ENCODE measurements around the gene CATSPERB. TPM values are rescaled to one million over a fixed set of nuclear protein-coding genes. Genes with fewer than 3 reads are reported as not detected.
"Not testable (repeated sequence)": the region's sequence is repeated elsewhere in the genome, so short reads cannot be mapped to it uniquely, and the experiment has no call there.

Gene CATSPERB
- total RNA-seq, 4 donors from 2014 or later = 0.11 to 2.9 (median 0.91) TPM

GRCh38 chr14:91745344-91745743 lies 13.5 kb upstream of the CATSPERB start:
- DNase-seq (ENCODE audit: extremely low spot score) = no peak
- Histone ChIP-seq H3K27ac (replicated peaks in 1 of 4) (no peak overlapping the region), H3K36me3 (no peaks in the 10 kb centered on the region), H3K9me3 (no peaks in the 10 kb centered on the region), H3K4me3 (no peak overlapping the region), H3K27me3 (no peaks in the 10 kb centered on the region), H3K4me1 (peaks cover 0 to 6% (median 0%) of the 10 kb centered on the region in 4 donors)
- no peak for TF ChIP-seq POLR2A (IDR thresholded peaks at IDR 0.05; ENCODE audit: low read depth)
- no peak for TF ChIP-seq POLR2AphosphoS5 (IDR thresholded peaks at IDR 0.05)
- TF ChIP-seq CTCF (IDR thresholded peaks at IDR 0.05) = no peak
- TF ChIP-seq EP300 (IDR thresholded peaks at IDR 0.05) = no peak
- WGBS = 91% methylated on average over 1 of the region's 1 CpG
- intact Hi-C loops (cut with DNase I) = no loop called here

GRCh38 chr14:91744068-91744480 lies 12.2 kb upstream of the CATSPERB start:
- Histone ChIP-seq H3K4me1 (peaks cover 0 to 6% (median 0%) of the 10 kb centered on the region in 4 donors), H3K27ac (replicated peaks in 1 of 4) (no peak overlapping the region), H3K9me3 (no peaks in the 10 kb centered on the region), H3K36me3 (no peaks in the 10 kb centered on the region), H3K4me3 (no peak overlapping the region), H3K27me3 (no peaks in the 10 kb centered on the region)
- TF ChIP-seq POLR2A (IDR thresholded peaks at IDR 0.05; ENCODE audit: low read depth) (no peak), CTCF (IDR thresholded peaks at IDR 0.05) (no peak), POLR2AphosphoS5 (IDR thresholded peaks at IDR 0.05) (no peak), EP300 (IDR thresholded peaks at IDR 0.05) (no peak)
- DNase-seq (ENCODE audit: extremely low spot score) = no peak
- WGBS = 96% methylated on average over 2 of the region's 2 CpGs
- intact Hi-C loops (cut with DNase I) = no loop called here

GRCh38 chr14:91743305-91743653 lies 11.4 kb upstream of the CATSPERB start:
- 87% methylated on average over 2 of the region's 2 CpGs for WGBS
- Histone ChIP-seq H3K27me3 (no peaks in the 10 kb centered on the region), H3K4me1 (peaks cover 0 to 6% (median 0%) of the 10 kb centered on the region in 4 donors), H3K4me3 (no peak overlapping the region), H3K9me3 (no peaks in the 10 kb centered on the region), H3K27ac (replicated peaks in 1 of 4) (no peak overlapping the region), H3K36me3 (no peaks in the 10 kb centered on the region)
- DNase-seq (ENCODE audit: extremely low spot score) = no peak
- TF ChIP-seq POLR2A (IDR thresholded peaks at IDR 0.05; ENCODE audit: low read depth) (no peak), CTCF (IDR thresholded peaks at IDR 0.05) (no peak), EP300 (IDR thresholded peaks at IDR 0.05) (no peak), POLR2AphosphoS5 (IDR thresholded peaks at IDR 0.05) (no peak)
- intact Hi-C loops (cut with DNase I) = no loop called here

DNA sequence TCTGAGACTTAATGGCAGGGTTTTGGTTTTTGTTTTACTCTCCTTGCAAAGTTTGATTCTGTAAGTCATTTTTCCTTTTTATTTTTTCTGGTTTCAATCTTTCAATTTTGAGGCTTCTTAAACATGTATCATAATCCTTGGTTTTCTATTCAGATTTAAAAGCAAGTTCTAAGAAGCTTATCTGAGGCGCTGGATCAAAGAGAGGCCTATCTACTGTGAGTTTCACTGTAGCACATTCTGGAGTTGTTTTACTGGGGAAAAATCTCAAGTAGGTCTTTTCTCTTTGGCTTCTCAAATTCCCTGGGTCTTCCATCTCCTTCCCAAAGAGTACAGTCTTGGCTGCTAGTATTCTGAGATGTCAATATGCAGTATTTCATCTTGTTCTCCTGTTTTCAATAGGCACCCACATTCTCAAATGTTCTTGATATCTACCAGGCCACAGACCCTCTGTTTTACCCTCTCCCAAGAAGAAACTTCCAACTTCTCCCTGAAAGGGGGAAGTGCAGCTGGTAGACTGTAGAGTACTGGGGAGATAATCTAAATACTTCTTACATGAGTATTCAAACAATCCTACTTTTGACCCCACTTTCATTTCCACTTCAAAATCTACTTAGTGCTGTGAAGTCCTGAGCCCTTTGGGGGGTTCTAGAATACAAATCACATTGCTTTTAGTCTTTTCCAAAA lies 10.9 kb upstream of the CATSPERB start:
- Histone ChIP-seq H3K27ac (replicated peaks in 1 of 4) (no peak overlapping the region), H3K4me1 (peaks cover 0 to 6% (median 0%) of the 10 kb centered on the region in 4 donors), H3K4me3 (no peak overlapping the region), H3K27me3 (no peaks in the 10 kb centered on the region), H3K36me3 (no peaks in the 10 kb centered on the region), H3K9me3 (no peaks in the 10 kb centered on the region)
- DNase-seq (ENCODE audit: extremely low spot score) = no peak
- intact Hi-C loops (cut with DNase I) = no loop called here
- 100% methylated on average over 1 of the region's 1 CpG for WGBS
- TF ChIP-seq CTCF (IDR thresholded peaks at IDR 0.05) = no peak
- no peak for TF ChIP-seq EP300 (IDR thresholded peaks at IDR 0.05)
- no peak for TF ChIP-seq POLR2A (IDR thresholded peaks at IDR 0.05; ENCODE audit: low read depth)
- no peak for TF ChIP-seq POLR2AphosphoS5 (IDR thresholded peaks at IDR 0.05)

DNA sequence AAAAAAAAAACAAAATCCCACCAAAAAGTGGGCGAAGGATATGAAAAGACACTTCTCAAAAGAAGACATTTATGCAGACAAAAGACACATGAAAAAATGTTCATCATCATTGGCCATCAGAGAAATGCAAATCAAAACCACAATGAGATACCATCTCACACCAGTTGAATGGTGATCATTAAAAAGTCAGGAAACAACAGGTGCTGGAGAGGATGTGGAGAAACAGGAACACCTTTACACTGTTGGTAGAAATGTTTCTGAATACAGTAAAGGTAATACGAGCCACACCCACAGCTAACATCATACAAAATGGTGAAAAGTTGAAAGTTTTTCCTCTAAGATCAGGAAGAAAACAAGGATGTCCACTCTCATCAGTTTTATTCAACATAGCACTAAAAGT lies 8.0 kb upstream of the CATSPERB start:
- 89% methylated on average over 2 of the region's 2 CpGs for WGBS
- H3K4me3 ChIP-seq; H3K36me3 ChIP-seq; H3K9me3 ChIP-seq; intact Hi-C loops (cut with DNase I); DNase-seq (ENCODE audit: extremely low spot score); H3K4me1 ChIP-seq; H3K27ac ChIP-seq (replicated peaks in 1 of 4); H3K27me3 ChIP-seq: not testable (repeated sequence)

Data from esophagus muscularis mucosa (tissue), 4 donors.